ENCODE data around the gene ATP2B2.

The ATP2B2 gene

GRCh38 chr3:10423171-10423882, 82.1 kb downstream of the ATP2B2 start:
- DNase-seq = no peak

GRCh38 chr3:10421996-10422395, 83.4 kb downstream of the ATP2B2 start:
- no peak for DNase-seq

- no peak for DNase-seq
Observed at GRCh38 chr3:10420745-10421475, 84.5 kb downstream of the ATP2B2 start.

GRCh38 chr3:10419637-10420232, 85.7 kb downstream of the ATP2B2 start:
- no peak for DNase-seq

- DNase-seq = no peak
Observed at GRCh38 chr3:10417847-10418246, 87.5 kb downstream of the ATP2B2 start.

GRCh38 chr3:10416730-10417300, 88.6 kb downstream of the ATP2B2 start:
- DNase-seq = no peak

- DNase-seq = no peak
Observed at GRCh38 chr3:10413041-10413440, 92.3 kb downstream of the ATP2B2 start.

GRCh38 chr3:10411598-10412332, 93.6 kb downstream of the ATP2B2 start:
- no peak for DNase-seq

- no peak for DNase-seq
Observed at GRCh38 chr3:10410383-10411002, 94.9 kb downstream of the ATP2B2 start.

- DNase-seq = no peak
Observed at GRCh38 chr3:10408680-10409079, 96.7 kb downstream of the ATP2B2 start.

- DNase-seq = no peak
Observed at GRCh38 chr3:10407361-10407760, 98.0 kb downstream of the ATP2B2 start.

GRCh38 chr3:10406414-10406813, 99.0 kb downstream of the ATP2B2 start:
- no peak for DNase-seq

GRCh38 chr3:10405816-10406215, 99.6 kb downstream of the ATP2B2 start:
- DNase-seq = no peak

- no peak for DNase-seq
Observed at GRCh38 chr3:10404876-10405275, 100.5 kb downstream of the ATP2B2 start.

- no peak for DNase-seq
Observed at GRCh38 chr3:10404377-10404776, 101.0 kb downstream of the ATP2B2 start.

GRCh38 chr3:10401990-10402761, 103.2 kb downstream of the ATP2B2 start:
- no peak for DNase-seq

GRCh38 chr3:10400749-10401495, 104.5 kb downstream of the ATP2B2 start:
- DNase-seq = no peak

- DNase-seq = no peak
Observed at GRCh38 chr3:10400050-10400748, 105.2 kb downstream of the ATP2B2 start.

- no peak for DNase-seq
Observed at GRCh38 chr3:10399634-10400033, 105.8 kb downstream of the ATP2B2 start.

- DNase-seq = no peak
Observed at GRCh38 chr3:10398341-10398740, 107.0 kb downstream of the ATP2B2 start.
